HG02973 (cell line): ENCODE data around the gene SEMA4D.

Experiments
- ATAC-seq: cut with Tn5 transposase; IDR thresholded peaks from one replicate; pipeline ENCODE4 v1.9.1; 2021; ENCODE audit warnings: moderate library complexity; ENCODE audit not compliant: unreplicated experiment

The SEMA4D gene

GRCh38 chr9:89390068-89390555 is 107.8 kb downstream of the SEMA4D start:
- no peak for ATAC-seq

- no peak for ATAC-seq
These were observed 109.1 kb downstream of the SEMA4D start for GRCh38 chr9:89388868-89389177.

- no peak for ATAC-seq
These were observed 109.6 kb downstream of the SEMA4D start for GRCh38 chr9:89388084-89388867.

GRCh38 chr9:89387197-89387849 is 110.6 kb downstream of the SEMA4D start:
- no peak for ATAC-seq

- ATAC-seq: no peak
These were observed 111.1 kb downstream of the SEMA4D start for GRCh38 chr9:89386797-89387196.

- ATAC-seq: no peak
These were observed 111.7 kb downstream of the SEMA4D start for GRCh38 chr9:89386206-89386605.

- ATAC-seq: no peak
These were observed 113.1 kb downstream of the SEMA4D start for GRCh38 chr9:89384783-89385182.

GRCh38 chr9:89383721-89384300 is 114.1 kb downstream of the SEMA4D start:
- ATAC-seq: no peak

GRCh38 chr9:89383030-89383720 is 114.7 kb downstream of the SEMA4D start:
- no peak for ATAC-seq

- ATAC-seq: no peak
These were observed 115.6 kb downstream of the SEMA4D start for GRCh38 chr9:89382026-89382986.

- ATAC-seq: no peak
These were observed 116.7 kb downstream of the SEMA4D start for GRCh38 chr9:89381308-89381609.

- ATAC-seq: no peak
These were observed 117.2 kb downstream of the SEMA4D start for GRCh38 chr9:89380437-89381307.

- ATAC-seq: no peak
These were observed 118.3 kb downstream of the SEMA4D start for GRCh38 chr9:89379508-89380115.

GRCh38 chr9:89379031-89379430 is 118.9 kb downstream of the SEMA4D start:
- ATAC-seq: no peak

GRCh38 chr9:89378541-89378940 is 119.4 kb downstream of the SEMA4D start:
- no peak for ATAC-seq

GRCh38 chr9:89377411-89377810 is 120.5 kb downstream of the SEMA4D start:
- ATAC-seq: no peak

GRCh38 chr9:89376741-89377351 is 121.1 kb downstream of the SEMA4D start:
- no peak for ATAC-seq

GRCh38 chr9:89376286-89376685 is 121.6 kb downstream of the SEMA4D start:
- no peak for ATAC-seq
